Duodenal mucosa (tissue), 2 donors: ENCODE data around the gene RABGGTB.
"Not testable (repeated sequence)": the region's sequence is repeated elsewhere in the genome, so short reads cannot be mapped to it uniquely, and the experiment has no call there.

ENCODE experiments used
- H3K27ac ChIP-seq: one replicate; pipeline ENCODE4 v1.7.0; 2013; ENCODE audit warnings: low read depth, low read length
- H3K27me3 ChIP-seq, 2 donors: one replicate each; pipeline ENCODE4 v1.7.0; 2013; ENCODE audit warnings: low read length in 2 of 2, control low read depth in 1 of 2; ENCODE audit not compliant: insufficient read depth in 2 of 2, control insufficient read depth in 1 of 2
- H3K36me3 ChIP-seq, 2 donors: one replicate each; pipeline ENCODE4 v1.7.0; 2013; ENCODE audit warnings: low read length in 2 of 2, control low read depth in 1 of 2; ENCODE audit not compliant: insufficient read depth in 2 of 2, control insufficient read depth in 1 of 2
- H3K4me1 ChIP-seq, 2 donors: one replicate each; pipeline ENCODE4 v1.7.0; 2013; ENCODE audit warnings: low read length in 2 of 2, control low read depth in 1 of 2; ENCODE audit not compliant: insufficient read depth in 2 of 2, control insufficient read depth in 1 of 2
- H3K4me3 ChIP-seq, 2 donors: one replicate each; pipeline ENCODE4 v1.7.0; 2013; ENCODE audit warnings: low read length in 2 of 2, low read depth in 1 of 2
- H3K9ac ChIP-seq, 2 donors: one replicate each; pipeline ENCODE4 v1.7.0; 2013; ENCODE audit warnings: low read length in 2 of 2, low read depth in 1 of 2
- H3K9me3 ChIP-seq, 2 donors: one replicate each; pipeline ENCODE4 v1.7.0; 2013; ENCODE audit warnings: low read length in 2 of 2, control low read depth in 1 of 2; ENCODE audit not compliant: control insufficient read depth in 1 of 2

The RABGGTB gene

GRCh38 chr1:75785983-75786853, at the start of gene RABGGTB:
TSS of gene RABGGTB (plus strand) at chr1:75786256. CDS start at chr1:75786272, 16 bp downstream.
- no peaks in the 10 kb centered on the region for H3K27me3 ChIP-seq

GRCh38 chr1:75742047-75742625, 43.9 kb upstream of the RABGGTB start:
- Histone ChIP-seq H3K9me3 (no peaks in the 10 kb centered on the region), H3K36me3 (peaks cover 8 to 40% of the 10 kb centered on the region in 2 donors), H3K9ac (no peak overlapping the region), H3K27ac (no peak overlapping the region), H3K4me3 (no peak overlapping the region), H3K27me3 (no peaks in the 10 kb centered on the region), H3K4me1 (no peaks in the 10 kb centered on the region)

More at GRCh38 chr1:75785983-75786853, at the start of gene RABGGTB:
- peak within 1 kb of the TSS; percentile 90 to 91 for H3K4me3 ChIP-seq
- H3K9me3 ChIP-seq, result no peaks in the 10 kb centered on the region
- H3K9ac ChIP-seq, result peak within 1 kb of the TSS; percentile 86 to 87
- peaks cover 0 to 10% of the 10 kb centered on the region in 2 donors for H3K36me3 ChIP-seq
- H3K27ac ChIP-seq, result peak within 1 kb of the TSS; percentile 72
- H3K4me1 ChIP-seq, result peaks cover 38 to 44% of the 10 kb centered on the region in 2 donors

GRCh38 chr1:75745276-75745675, 40.8 kb upstream of the RABGGTB start:
- Histone ChIP-seq H3K36me3 (peaks cover 8 to 36% of the 10 kb centered on the region in 2 donors), H3K9ac (no peak overlapping the region), H3K9me3 (no peaks in the 10 kb centered on the region), H3K27me3 (no peaks in the 10 kb centered on the region), H3K4me3 (no peak overlapping the region), H3K4me1 (no peaks in the 10 kb centered on the region), H3K27ac (no peak overlapping the region)

GRCh38 chr1:75757210-75757609, 28.8 kb upstream of the RABGGTB start:
- peaks cover 4 to 29% of the 10 kb centered on the region in 2 donors for H3K36me3 ChIP-seq
- not testable (repeated sequence) for H3K9me3 ChIP-seq, H3K9ac ChIP-seq, H3K4me1 ChIP-seq, H3K27ac ChIP-seq, H3K27me3 ChIP-seq, H3K4me3 ChIP-seq

GRCh38 chr1:75758543-75758942, 27.5 kb upstream of the RABGGTB start:
- not testable (repeated sequence) for H3K27me3 ChIP-seq, H3K4me3 ChIP-seq, H3K9ac ChIP-seq, H3K4me1 ChIP-seq, H3K27ac ChIP-seq, H3K9me3 ChIP-seq
- peaks cover 4 to 26% of the 10 kb centered on the region in 2 donors for H3K36me3 ChIP-seq

- no peaks in the 10 kb centered on the region for H3K27me3 ChIP-seq
- peaks cover 4 to 7% of the 10 kb centered on the region in 2 donors for H3K36me3 ChIP-seq
- no peaks in the 10 kb centered on the region for H3K9me3 ChIP-seq
- no peak overlapping the region for H3K4me3 ChIP-seq
- H3K9ac ChIP-seq, result no peak overlapping the region
- no peaks in the 10 kb centered on the region for H3K4me1 ChIP-seq
- no peak overlapping the region for H3K27ac ChIP-seq
These were observed 21.9 kb upstream of the RABGGTB start for GRCh38 chr1:75764057-75764655.

GRCh38 chr1:75765697-75766355, 20.2 kb upstream of the RABGGTB start:
- no peak overlapping the region for H3K4me3 ChIP-seq
- no peak overlapping the region for H3K27ac ChIP-seq
- peaks cover 4 to 7% of the 10 kb centered on the region in 2 donors for H3K36me3 ChIP-seq
- H3K4me1 ChIP-seq, result no peaks in the 10 kb centered on the region
- no peak overlapping the region for H3K9ac ChIP-seq
- no peaks in the 10 kb centered on the region for H3K9me3 ChIP-seq
- no peaks in the 10 kb centered on the region for H3K27me3 ChIP-seq

GRCh38 chr1:75768016-75768415, 18.0 kb upstream of the RABGGTB start:
- no peaks in the 10 kb centered on the region for H3K27me3 ChIP-seq
- H3K4me3 ChIP-seq, result no peak overlapping the region
- H3K4me1 ChIP-seq, result no peaks in the 10 kb centered on the region
- H3K9ac ChIP-seq, result no peak overlapping the region
- H3K27ac ChIP-seq, result no peak overlapping the region
- peaks cover 4% of the 10 kb centered on the region in 2 donors for H3K36me3 ChIP-seq
- H3K9me3 ChIP-seq, result no peaks in the 10 kb centered on the region

GRCh38 chr1:75770761-75771160, 15.3 kb upstream of the RABGGTB start:
- no peaks in the 10 kb centered on the region for H3K9me3 ChIP-seq
- H3K36me3 ChIP-seq, result no peaks in the 10 kb centered on the region
- H3K27me3 ChIP-seq, result no peaks in the 10 kb centered on the region
- no peak overlapping the region for H3K27ac ChIP-seq
- no peak overlapping the region for H3K4me3 ChIP-seq
- H3K4me1 ChIP-seq, result no peaks in the 10 kb centered on the region
- no peak overlapping the region for H3K9ac ChIP-seq

GRCh38 chr1:75771978-75772377, 14.1 kb upstream of the RABGGTB start:
- Histone ChIP-seq H3K4me1 (no peaks in the 10 kb centered on the region), H3K9ac (no peak overlapping the region), H3K36me3 (no peaks in the 10 kb centered on the region), H3K4me3 (no peak overlapping the region), H3K27ac (no peak overlapping the region), H3K27me3 (no peaks in the 10 kb centered on the region), H3K9me3 (no peaks in the 10 kb centered on the region)
